GM18951 (cell line): ENCODE results near the gene DSTN.

Experiments used
- POLR2A ChIP-seq: IDR thresholded peaks from 4 replicates; pipeline ENCODE4 v1.6.1; 2011; ENCODE audit warnings: mild to moderate bottlenecking; ENCODE audit not compliant: insufficient read length, insufficient read depth; ENCODE audit errors: extremely low read depth
- in situ Hi-C: fragments of 300-500 bp; cut with MboI; formaldehyde crosslinking; loops from one replicate; pipeline ENCODE4 v1.12.0; 2022; ENCODE audit warnings: low sequenced_read_pairs, mixed read lengths, inconsistent platforms; ENCODE audit not compliant: unreplicated experiment

DSTN gene

DNA sequence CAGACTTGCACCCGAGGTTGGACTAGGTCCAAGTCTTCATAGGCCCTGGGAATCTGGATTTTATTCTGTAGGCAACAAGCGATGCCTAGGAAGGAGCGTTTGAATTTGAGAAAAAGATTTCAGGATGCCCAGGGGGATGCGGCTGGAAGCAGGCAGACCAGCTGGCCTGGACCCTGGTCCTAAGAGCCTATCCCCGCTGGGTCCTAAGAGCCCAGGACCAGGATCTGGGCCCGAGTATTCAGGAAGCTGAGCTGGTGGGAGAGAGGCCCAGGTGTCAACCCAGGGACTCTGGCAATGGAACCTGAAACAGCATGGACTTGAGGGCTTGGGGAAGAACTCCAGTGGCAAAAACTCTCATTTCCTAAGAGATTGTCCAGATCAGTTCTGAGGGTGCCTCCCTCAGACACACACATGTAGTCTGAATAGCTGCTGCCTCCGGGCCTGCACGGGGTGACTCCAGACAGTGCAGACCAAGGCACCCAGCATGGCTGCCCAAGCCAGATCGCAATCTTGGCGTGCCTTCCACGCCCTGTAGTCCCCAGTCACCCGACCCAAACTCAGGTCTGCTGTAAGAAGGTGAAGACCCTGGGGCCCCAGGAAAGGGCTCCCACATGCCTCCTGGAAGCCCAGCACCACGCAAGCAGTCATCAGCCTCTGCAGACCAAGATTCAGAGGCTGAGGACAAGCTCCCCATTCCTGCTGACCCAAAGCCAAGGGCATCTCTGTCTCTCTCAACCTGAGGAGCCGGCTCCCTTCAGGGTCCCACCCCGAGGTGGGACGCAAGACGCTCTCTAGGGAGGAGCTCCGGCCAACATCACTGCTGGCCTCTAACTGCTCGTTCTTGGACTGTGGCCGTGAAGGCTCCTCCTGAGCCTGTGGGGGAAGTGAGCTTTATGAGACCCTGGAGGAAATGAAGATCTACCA is 77.8 kb downstream of the DSTN start:
- in situ Hi-C loops, result no loop called here

DNA sequence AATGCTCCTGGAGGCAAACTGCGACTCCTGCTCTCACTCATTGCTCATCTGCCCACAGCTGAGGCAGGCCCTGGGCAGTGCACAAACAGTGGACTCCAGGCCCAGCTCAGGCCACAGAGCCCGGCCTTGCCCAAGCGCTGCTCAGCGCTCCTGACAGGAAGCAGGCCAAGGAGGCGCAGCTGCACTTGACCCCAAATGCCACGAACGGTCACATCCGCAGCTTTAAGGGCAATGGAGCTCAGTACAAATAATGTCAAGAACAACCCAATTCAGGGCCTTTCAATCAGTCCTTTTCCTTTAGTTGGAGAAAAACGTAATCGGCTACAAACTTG is 78.4 kb downstream of the DSTN start:
- TF ChIP-seq POLR2A, result no peak
- in situ Hi-C loops, result no loop called here

More for the DNA sequence above, 77.8 kb downstream of the DSTN start:
- no peak for TF ChIP-seq POLR2A

DNA sequence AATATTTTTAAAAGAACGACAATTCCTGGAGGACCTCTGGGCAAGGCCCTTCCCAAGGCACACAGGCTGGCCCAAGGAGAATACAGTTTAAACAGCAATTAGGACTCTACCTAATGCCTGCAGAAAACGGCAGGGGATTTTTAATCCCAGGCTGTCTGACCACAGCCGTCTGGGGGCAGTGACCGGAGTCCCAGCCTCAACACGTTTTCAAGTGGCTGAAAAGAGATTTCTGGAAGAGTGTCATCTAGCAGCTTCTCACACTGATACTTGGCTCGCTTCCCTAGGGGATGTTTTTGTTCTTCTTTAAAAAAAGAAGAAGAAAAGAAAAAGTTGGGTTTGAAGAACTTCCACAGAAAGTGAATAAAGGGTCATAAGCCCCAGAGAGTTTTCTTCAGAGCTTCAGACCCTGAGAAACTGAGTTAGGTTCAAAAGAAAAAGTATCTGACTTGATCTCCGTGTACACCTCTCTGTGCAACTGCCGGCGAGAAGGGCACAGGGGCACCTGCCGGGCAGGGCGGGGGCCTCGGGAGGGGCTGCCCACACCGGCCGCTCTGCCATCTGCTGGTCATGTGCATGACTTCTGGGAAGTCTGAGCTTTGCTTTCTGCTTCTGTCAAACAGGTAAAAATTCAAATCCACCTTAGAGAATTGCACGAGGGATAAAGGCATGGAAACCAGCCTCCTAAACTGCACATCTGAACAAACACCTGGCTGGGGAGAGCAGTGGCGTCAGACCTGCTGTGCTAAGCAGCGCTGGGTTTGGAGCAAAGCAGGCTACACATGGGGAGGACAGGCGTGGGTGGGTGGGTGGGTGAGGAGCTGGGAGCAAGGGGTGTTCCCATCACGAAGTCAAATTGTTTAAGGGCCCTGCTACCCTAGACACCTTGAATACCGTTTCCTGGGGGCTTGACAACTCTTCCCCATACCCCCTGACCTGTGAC is 79.2 kb downstream of the DSTN start:
- in situ Hi-C loops, result no loop called here
- TF ChIP-seq POLR2A, result no peak

DNA sequence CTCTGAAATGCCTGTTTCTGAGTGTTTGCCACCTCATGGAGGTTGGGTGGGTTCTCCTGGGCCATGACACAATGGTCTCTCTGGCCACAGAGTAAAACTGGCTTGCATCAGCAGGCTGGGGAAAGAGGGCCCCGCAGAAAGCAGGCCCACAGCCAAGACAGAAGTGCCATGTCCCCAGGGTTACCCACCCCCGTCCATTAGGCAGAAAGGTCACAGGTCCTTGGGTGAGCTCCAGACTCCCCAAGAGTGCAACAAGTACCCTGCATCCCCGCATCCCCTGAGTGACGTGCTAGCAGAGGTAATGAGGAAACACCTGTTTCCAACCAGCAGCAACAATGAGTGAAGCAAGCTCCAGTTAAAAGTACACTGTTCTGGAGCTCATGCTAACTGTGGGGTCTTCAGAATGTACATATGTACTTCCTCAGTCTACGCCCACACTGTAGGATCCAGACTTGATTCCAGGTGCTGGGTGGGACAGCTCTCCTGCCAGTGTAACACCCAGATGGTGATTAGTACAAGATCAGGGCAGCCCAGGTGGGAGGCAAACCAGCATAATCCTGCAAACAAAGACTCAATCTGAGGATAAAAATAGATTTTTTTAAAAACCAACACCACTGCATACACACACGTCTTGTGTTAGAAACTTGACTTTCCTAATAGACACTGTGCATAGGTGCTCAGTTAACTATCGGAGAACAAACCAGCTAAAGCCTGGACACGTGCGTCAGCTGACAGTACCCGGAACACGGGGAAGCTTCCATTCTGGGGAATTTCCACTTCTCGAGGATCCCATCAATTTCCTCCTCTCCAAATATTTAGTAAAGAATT is 80.6 kb downstream of the DSTN start:
- in situ Hi-C loops, result no loop called here
- TF ChIP-seq POLR2A, result no peak

DNA sequence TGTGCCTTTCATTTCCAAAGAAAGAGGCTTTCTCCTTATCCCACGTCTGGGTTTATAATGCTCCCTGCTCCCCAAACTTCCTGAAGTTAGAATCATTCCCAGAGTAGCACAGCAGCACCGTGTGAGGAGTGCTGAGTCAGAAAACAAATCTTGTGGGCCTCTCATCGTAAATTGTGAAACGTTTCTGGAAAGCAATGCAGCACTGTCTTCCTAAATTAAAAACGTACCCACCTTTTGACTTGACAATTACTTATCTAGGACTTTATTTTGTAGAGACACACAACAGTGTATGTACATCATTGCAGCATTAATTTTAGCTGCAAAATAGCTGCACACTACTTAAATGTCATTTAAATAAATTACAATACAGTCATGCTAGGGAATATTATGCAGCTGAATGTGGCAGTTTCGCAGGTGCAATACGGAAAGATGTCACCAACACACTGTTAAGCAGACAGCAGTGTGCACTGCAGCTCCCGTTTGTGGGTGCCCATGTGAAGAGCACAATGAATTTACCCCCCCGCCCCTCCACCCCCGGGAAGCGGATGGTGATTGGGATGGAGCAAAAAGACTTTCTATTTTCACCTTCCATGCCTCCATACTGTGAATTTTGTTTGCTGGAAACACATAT is 81.4 kb downstream of the DSTN start:
- no peak for TF ChIP-seq POLR2A
- in situ Hi-C loops, result no loop called here

DNA sequence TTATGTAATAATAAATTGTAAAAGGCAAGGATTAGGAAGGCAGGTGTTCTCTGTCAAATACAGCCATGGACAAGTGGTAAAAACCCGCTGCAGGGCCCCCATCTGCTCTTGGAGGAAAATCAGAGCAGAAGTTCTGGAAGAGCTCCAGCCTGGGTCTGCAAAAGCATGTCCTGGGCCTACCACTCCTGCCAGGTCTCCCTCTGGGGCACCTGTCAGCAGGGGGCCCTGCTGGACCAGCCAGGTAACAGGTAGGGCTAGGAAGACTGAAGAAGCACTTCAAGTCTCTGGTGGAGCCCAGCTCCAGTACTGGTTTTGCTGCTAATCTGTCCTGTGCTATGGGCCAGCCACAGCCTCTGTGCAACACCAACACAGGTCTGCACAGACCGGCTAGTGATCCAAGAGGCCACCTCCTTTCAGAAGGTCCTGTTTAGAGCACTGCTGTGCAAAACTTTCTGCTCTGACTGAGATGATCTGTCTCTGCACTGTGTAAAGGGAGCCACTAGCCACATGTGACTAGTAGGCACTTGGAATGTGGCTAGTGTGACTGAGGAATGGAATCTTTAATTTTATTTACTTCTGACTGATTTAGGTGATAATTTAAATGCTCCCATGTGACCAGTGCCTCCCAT is 82.0 kb downstream of the DSTN start:
- TF ChIP-seq POLR2A, result no peak
- in situ Hi-C loops, result no loop called here

DNA sequence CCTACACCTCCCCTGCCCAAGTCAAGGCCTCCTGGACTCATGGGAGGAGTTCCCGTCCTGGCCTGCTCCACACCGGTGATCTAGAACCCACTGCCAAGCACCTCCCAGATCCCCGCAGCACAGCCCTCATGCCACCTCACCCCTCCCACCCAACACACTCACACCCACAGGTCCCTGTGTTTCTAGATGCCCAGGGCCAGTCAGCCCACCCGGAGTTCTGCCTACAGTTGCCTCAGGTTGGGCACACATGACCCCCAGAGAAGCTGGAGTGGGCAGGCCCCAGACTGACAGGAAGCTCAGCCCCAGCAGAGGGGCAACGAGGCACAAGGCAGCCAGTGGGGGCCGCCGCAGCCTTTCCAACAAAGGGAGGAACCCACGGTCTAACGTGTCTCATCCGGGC is 82.5 kb downstream of the DSTN start:
- in situ Hi-C loops, result no loop called here
- TF ChIP-seq POLR2A, result no peak

DNA sequence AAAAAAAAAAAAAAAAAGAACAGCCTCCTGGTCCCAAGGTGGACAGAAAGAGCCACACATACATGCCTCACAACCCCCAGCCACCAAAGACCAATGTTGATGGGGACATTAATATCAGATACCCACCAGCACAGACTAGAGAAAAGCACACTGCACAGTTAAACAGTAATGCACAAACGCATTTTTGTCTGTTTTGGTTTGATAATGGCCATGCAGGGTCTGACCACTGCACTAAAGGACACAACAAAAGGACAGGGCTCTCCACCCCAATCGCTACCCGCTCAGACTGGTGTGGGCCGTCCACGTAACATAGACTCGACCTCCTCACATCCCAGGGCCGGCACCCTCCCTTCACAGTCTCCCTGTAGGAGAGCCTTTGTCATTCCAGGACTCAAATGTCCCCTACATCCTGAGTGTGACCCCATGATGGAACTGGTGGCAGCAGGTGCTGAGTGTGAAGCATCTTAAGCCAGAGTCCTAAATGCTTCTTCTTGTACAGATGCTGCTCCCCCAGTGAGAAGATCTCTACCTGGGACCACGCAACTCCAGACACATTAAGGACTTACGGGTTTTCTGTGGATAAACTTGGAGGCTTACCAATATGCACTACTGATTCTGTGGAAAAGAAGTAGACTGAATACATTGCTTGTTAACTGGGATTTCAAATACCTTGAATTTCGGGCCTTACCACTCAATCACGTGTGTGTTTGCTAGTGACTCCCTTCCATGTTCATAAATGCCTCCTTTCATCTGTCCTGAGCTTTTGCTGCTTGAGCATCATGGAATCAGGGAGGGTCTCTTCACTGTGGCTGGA is 84.2 kb downstream of the DSTN start:
- in situ Hi-C loops, result no loop called here
- no peak for TF ChIP-seq POLR2A

DNA sequence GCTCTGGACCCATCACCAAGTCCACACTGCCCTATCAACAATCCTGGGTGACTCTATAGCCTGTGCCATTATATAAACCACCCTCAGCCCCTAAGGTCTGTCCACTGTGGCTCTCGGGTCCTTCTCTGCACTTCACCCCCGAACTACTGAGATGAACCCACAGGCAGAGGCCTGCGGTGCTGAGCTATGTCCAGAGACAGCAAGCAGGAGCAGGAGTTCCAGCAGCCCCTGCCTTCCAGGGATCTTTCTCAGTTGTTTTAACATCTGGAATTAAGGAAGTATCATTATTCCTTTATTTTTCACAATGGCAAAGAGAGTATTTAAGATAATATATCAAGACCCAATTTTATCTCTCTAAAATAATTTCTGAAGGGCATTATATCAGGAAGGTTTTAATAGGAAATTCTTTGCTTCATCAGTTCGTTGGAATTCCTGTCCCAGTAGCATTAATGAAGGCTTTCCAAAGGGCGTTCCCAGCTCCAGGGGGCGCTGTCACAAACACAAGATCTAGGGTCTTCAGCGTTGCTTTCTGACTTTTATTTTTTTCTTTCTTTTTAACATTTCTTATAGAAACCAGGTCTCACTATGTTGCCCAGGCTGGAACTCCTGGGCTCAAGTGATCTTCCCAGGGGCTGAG is 84.9 kb downstream of the DSTN start:
- in situ Hi-C loops, result no loop called here
- no peak for TF ChIP-seq POLR2A

DNA sequence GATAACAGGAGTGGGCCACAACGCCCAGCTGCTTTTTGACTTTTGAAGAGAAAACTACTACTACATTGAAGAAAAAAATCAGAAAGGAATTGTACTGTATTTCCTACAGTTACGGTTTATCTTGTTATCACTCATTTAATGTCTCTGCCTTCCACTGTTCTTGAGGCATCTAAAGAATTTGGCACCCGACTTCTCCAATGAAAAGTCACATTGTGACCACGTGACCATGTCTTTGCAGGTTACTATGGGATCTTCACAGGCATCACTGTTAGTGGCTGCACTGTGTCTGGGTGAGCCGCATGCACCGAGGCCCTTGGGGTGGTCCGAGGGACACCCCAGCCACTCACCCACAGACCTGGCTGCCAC is 85.4 kb downstream of the DSTN start:
- no peak for TF ChIP-seq POLR2A

DNA sequence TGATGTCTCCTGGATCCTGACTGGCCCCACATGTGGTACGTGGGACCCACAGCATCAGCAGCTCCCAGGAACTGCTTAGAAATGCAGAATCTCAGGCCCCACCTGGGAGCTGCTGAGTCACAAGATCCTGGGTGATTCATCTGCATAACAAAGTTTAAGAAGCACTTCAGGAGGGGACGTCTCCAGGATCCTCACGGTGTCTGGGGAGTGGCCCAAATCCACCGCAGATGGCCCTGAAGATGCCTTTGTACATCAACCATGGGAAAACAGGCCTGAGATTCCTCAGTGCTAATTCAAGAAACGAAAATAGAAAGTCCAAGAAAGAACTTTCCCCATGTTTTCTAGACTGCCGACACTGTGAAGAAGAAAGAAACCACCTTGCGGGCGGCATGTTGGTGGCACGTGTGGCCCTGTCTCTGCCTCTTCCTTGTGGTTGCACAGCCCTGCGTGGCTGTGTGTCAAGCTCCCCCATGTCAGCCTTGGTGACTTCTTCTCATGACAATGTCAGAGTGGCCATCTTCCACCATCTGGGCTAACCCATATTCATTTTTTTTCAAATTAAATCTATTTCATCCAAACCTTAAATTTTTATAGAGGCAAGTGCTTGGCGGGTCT is 86.1 kb downstream of the DSTN start:
- in situ Hi-C loops, result no loop called here
- TF ChIP-seq POLR2A, result no peak

More for the DNA sequence above, 85.4 kb downstream of the DSTN start:
- in situ Hi-C loops, result no loop called here
